Epithelial cell of prostate (primary cell): Measurements from ENCODE around the gene AGBL4.
"Not testable (repeated sequence)": the region's sequence is repeated elsewhere in the genome, so short reads cannot be mapped to it uniquely, and the experiment has no call there.

ENCODE experiments used
- DNase-seq: peaks from one replicate; pipeline ENCODE4 v3.0.0-alpha.2; 2011; ENCODE audit warnings: low read depth, low spot score
- H3K27ac ChIP-seq: fragments of 450-650 bp; 2 replicates; pipeline ENCODE4 v1.5.1; 2017; ENCODE audit warnings: mild to moderate bottlenecking

Gene AGBL4

DNA sequence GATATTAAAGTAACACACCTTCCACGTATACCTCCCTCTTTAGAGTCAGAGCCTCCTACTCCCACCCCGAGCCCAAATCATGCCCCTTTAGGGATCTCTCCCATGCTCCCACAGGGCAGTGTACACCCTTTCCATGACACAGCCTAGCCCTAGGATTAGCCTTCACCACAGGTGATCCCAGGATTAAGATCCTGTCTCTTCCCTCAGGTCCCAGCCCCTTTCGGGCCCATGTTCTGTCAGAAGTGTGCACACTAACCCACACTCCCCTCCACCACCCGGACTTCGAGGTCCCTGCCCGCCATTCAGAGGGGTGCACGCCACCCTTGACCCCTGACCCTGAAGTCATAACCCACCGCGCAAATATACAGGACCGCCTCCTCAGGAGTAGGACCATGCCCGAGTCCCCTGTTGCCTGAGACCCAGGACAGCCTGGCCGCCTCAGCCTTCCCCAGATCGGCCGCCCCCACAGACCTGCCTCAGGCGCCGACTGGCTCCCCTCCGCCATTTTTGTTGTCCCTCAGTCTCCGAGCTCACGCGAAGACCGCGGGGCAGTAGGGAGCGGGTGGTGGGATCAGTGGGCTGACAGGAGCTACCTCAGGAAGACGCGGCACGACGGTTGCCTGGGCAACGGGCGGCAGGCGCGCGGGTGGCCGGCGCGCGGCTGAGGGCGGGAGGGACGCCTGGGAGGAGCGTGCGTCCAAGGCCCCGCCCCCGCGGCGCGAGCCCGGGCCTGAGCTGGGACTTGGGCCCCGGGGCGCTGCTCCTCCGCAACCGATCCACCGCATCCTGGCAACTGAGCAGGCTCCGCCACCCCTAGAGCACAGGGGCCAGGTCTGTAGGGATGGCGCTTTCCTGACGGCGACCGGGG is at the start of gene AGBL4:
Gene AGBL4, minus strand, starts transcription at position 663 of the 868 bp plus-strand sequence.
- DNase-seq = no peak
- no peak within 1 kb of the TSS for H3K27ac ChIP-seq

DNA sequence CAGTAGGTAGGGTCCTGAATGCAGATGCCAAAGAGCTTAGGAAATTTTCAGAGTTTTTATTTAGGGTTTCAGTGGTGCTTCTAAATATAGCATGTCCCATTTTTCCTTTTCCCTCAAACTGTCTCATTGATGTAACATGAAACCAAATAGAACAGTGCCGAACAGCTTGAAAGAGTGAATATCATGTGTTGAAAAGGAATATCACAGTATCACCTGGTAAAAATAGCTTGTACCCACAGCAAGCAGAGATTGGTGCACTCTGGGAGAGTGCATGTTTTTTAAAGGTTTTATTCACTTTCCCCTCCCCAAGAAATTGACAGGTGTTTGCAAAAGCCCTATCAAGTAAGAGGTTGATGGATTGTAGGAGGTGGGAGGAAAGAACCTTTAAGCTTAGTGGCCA is 43.1 kb upstream of the AGBL4 start:
- H3K27ac ChIP-seq = no peak overlapping the region
- DNase-seq = no peak

DNA sequence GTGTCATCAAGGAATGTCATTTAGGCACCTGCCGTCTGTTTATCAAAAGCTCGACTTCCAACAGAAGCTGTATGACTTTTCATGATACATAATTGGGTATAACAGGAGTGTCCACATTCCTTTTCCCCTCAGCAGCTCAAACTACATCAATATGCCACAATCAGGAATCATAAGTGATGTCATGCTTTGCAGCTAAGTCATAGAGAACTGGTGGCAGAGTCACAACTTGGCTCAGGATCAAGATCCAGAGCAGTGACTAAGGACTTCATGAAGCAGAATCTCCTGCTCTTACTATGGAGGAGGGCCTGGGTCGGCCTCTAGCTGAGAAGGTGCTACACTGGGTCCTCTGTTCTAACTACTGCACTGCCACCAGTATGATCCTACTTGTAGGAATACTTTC is 36.5 kb upstream of the AGBL4 start:
- no peak overlapping the region for H3K27ac ChIP-seq
- peak; percentile 29 for DNase-seq

DNA sequence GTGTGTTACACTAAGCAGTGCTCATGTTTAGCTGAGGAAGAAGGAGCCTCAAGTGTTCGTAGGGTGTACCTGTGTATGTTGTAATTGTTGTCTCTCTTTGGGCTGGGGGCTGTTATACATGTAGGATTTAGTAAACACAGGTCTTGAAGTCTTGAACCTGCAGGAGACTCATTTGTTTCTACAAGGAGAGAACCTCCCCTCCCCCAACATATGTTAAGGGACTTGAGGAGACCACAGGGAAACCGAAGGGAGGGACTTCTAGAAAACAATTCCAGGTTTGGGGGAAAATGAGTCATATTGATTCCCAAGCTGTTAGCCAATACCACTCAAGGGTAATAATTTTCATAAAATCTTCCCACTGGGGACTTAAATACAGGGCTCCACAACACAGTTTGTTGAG is 25.0 kb upstream of the AGBL4 start:
- DNase-seq = no peak
- H3K27ac ChIP-seq = no peak overlapping the region

DNA sequence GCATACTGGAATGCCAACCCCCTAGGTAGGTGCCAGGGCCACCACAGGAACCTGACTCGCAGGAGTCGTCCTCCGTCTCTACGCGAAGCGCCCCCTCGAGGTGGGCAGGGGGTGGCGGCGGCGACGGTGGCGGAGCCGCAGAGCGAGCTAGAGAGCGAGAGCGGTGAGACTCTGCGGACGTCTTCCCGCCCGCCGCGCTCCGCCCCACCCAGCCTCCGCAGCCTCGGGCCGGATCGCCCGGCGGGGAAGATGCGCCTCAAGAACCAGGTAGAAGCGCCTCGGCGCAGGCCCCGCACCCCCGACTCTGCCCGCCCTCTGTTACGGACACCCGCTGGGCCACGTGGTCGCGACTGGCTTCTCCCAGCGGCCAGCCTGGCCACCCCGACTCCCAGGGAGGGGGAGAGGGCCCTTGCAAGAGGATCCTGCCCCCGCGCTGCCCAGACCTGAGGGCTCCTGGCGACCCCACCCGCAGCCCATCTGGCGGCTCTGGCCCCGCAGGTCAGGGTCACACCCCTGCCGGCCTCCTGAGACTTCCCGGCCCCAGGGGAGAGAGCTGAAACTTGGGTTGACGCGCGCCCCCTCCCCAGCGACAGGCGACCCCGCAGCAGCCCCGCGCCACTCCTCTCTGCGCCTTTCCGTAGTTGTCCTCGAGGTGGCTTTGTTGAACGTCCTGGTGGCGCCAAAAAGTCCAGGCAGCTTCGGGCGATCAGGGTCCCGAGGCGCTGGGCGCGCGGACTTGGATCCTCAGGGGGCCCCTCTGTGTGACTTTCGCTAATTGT is 24.4 kb upstream of the AGBL4 start:
- no peak for DNase-seq
- no peak overlapping the region for H3K27ac ChIP-seq

DNA sequence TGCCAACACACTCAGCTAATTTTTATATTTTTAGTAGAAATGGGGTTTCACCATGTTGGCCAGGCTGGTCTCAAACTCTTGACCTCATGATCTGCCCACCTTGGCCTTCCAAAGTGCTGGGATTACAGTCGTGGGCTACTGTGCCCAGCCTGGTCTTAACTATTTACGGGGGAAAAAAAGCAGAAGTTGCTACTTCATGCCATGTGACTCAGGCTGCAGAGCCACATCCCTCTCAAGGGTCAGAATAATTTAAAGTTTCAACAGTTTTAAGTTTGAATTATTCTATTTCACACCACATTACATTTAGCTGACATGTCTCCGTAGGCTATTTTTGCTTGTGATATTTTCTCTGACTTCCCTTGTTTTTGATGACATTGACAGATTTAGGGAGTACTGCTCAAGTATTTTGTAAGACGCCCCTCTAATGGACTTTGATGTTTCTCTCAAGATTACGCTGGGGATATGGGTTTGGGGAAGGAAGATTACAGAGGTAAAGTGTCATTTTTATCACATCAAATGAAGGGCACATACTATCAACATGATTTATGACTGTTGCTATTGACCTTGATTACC is 14.6 kb upstream of the AGBL4 start:
- no peak overlapping the region for H3K27ac ChIP-seq
- no peak for DNase-seq

DNA sequence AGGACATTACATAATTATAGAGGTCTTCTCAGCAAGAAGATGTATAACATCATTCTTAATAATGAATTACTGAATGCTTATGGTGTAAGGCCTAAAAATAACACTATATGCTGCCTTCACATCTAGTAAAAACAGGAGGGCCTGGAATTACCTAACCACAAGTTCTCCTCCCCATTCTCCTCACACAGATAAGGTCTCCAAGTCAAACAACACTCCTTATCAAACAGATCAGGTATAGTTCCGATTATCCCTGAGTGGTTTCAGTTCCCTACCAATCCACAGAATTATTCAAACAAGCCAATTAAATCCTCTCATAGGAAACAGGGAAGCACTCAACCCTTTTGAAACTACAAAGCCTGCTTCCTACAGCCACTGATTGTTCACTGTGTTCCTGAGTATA is 4.0 kb upstream of the AGBL4 start:
- no peak for DNase-seq

DNA sequence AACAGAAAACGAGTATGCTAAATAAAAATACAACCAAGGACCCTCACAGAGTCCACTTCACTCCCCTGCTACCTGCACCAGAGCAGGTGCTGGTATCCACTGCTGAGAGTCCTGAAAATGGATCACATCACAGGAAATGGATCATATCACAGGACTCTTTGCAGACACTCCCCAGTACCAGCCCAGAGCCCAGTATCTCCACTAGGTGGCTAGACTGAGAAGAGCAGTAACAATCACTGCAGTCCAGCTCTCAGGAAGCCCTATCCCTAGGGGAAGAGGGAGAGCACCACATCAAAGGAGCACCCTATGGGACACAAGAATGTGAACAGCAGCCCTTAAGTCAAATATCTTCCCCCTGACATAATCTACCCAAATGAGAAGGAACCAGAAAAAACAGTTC is 28.0 kb downstream of the AGBL4 start:
- H3K27ac ChIP-seq = no peak overlapping the region
- no peak for DNase-seq

More for the DNA sequence above, 4.0 kb upstream of the AGBL4 start:
- no peak overlapping the region for H3K27ac ChIP-seq

DNA sequence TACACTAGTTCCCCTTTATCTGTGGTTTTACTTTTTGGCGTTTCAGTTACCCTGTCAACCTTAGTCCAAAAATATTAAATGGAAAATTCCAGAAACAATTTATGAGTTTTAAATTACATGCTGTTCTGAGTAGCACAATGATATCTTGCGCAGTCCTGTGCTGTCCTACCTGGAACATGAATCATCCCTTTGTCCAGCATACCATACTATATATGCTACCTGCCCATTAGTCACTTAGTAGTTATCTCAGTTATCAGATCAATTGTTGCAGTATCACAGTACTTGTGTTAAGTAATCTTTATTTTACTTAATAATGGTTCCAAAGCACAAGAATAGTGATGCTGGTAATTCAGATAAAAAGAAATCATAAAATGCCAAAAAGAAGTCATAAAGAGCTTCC is 52.7 kb downstream of the AGBL4 start:
- DNase-seq = peak; percentile 10

DNA sequence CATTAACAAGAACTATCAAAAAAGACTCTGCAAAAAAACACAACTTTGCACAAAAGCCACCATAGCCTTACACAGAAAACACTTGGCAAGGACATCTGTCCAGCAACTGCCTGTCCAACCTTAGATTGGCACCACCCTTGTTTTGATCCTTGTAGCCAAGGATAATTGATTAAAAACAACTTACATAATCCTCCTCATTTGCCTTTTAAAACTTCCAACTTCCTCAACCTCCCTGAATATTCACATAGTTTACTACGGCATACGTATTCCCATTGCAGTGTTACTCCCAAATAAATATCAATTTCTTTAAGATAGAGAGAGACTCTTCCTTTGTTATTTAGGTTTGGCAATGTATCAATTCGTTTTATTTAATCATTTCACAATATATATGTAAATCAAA is 72.4 kb downstream of the AGBL4 start:
- no peak overlapping the region for H3K27ac ChIP-seq
- no peak for DNase-seq

More for the DNA sequence above, 52.7 kb downstream of the AGBL4 start:
- H3K27ac ChIP-seq = no peak overlapping the region

DNA sequence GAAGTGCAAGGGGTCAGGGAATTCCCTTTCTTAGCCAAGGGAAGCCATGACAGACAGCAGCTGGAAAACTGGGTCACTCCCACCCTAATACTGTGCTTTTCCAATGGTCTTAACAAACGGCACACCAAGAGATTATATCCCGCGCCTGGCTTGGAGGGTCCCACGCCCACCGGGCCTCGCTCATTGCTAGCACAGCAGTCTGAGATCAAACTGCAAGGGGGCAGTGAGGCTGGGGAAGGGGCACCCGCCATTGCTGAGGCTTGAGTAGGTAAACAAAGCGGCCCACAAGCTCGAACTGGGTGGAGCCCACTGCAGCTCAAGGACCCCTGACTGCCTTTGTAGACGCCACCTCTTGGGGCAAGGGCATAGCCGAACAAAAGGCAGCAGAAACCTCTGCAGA is 108.5 kb downstream of the AGBL4 start:
- not testable (repeated sequence) for DNase-seq, H3K27ac ChIP-seq

DNA sequence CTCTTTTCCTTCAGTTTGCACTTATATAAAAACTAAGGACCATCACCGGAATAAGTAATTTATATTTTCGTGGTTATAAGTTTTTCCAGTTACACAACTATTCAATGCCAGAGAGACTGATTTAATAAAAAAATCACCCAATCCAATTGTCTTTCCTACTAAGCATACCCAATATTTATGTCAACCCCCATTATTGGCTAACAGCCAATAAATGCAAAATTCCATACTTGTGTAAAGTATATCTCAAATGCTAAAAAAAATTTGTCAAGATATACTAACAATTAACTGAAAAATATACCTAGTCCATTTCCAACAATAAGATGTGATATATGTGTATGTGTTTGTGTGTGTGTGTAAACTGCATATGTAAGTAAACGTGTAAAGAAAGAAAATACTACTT is 117.4 kb downstream of the AGBL4 start:
- DNase-seq = no peak
- no peak overlapping the region for H3K27ac ChIP-seq

DNA sequence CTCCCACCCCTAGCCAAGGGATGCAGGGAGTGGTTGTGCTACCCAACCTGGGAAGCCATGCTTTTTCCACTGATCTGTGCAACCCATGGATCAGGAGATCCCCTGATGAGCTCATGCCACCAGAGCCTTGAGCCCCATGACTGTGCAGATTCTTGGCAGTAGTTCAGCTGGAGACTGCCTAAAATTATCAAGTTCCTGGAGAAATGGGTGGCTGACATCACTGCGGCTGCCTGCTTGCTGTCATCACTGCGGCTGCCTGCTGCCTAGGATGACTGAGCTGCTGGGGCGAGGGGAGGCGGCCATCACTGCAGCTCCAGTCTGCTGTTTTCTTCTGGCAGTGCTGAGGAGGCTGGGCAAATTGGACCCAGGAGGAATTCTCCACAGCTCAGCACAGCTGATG is 159.2 kb downstream of the AGBL4 start:
- H3K27ac ChIP-seq = no peak overlapping the region
- no peak for DNase-seq

DNA sequence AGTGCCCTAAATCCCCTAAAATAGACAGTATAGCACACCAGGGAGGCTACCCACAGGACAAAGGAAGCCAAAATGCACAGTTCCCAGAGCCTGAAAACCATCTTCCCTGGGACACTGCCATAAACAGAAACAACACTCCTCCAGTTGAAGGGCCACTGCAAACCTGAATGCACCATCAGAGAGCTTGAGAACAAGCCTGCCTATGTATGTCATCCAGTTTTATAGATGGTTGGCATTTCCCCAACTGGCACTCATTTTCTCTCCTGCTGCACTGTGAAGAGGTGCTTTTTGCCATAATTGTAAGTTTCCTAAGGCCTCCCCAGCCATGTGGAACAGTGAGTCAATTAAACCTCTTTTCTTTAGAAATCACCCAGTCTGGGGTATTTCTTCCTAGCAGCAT is 169.0 kb downstream of the AGBL4 start:
- DNase-seq = no peak
- no peak overlapping the region for H3K27ac ChIP-seq

DNA sequence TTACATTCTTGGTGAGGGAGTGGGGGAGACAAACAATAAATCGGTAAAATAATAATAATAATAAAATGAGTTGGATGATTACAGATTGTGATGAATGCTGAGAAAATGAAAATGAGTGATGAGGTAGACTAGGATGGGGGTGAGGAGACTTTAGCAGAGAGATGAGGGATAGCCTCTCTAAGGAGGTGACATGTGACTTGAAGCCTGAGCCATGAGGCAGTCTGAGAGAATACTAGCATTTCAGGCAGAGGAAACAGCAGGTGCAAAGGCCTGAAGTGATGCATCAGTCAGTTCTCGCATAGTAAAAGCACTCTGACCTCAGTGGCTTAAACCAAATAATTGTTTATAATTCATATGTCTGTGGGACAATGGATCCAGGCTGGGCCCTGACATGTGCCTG is 181.2 kb downstream of the AGBL4 start:
- no peak overlapping the region for H3K27ac ChIP-seq
- DNase-seq = no peak

DNA sequence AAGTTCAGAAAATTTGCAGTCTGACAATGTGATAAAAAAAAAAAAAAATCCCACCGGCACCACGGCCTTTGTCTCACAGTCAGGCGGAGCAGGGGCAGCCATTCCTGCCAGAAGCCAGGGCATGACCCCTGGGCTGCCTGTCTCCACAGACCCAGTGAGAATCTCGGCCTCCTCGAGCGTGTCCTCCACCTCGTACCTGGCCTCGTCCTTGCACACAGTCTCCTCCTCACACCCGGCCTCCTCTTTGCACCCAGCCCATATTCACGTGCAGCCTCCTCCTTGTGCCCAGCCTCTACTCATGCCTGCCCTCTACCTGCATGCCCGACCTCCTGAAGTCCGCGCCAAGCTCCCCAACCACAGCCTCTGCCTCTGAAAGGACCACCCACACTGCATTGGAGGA is 182.0 kb downstream of the AGBL4 start:
- DNase-seq = no peak
- H3K27ac ChIP-seq = no peak overlapping the region

DNA sequence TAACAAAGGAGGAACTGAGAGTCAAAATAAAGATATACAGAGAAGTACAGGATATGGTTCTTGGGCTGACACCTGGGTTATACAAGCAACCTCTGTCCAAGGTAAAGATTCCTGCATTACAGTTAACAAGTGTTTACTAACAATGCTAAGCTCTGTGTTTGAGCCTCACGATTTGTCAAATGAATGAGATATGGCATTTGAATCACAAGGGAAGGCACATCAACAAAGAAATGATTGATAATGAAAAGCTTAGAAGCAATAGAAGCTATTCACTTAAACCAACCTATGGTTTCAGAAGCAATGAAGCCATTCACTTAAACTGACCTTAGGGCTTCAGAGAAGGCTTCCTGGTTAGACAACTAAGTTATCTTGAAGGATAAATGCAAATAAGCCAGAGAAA is 199.5 kb downstream of the AGBL4 start:
- no peak for DNase-seq
- no peak overlapping the region for H3K27ac ChIP-seq

DNA sequence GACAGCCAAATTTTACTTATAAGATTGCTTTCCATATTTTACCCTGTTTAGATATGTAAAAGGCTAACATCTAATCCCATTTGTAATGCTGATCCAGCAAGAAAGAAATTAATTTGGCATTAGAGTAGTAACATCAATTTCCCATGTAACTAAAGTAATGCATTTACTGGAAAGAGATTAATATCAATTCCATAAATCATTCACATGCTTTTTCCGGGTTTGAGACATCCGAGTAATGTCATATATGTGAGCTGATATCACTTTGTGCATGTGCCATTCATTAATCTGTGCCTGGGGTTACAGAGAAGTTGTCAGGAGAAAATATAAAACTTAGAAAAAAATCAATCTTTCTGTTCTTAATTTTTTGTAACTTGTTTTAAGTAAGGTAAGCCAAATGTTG is 206.1 kb downstream of the AGBL4 start:
- no peak overlapping the region for H3K27ac ChIP-seq
- no peak for DNase-seq

DNA sequence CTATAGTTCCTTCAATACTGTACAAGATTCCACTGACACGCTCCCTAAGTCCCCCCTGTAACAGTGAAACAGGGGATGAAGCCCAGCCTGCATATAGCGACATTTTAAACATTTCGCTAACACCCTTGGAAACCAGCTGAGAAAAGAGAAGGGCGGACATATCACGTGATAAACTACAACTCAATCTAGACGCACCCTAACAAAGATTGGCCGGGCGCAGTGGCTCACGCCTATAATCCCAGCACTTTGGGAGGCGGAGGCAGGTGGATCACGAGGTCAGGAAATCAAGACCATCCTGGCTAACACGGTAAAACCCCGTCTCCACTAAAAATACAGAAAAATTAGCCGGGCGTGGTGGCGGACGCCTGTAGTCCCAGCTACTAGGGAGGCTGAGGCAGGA is 236.7 kb downstream of the AGBL4 start:
- not testable (repeated sequence) for DNase-seq, H3K27ac ChIP-seq

DNA sequence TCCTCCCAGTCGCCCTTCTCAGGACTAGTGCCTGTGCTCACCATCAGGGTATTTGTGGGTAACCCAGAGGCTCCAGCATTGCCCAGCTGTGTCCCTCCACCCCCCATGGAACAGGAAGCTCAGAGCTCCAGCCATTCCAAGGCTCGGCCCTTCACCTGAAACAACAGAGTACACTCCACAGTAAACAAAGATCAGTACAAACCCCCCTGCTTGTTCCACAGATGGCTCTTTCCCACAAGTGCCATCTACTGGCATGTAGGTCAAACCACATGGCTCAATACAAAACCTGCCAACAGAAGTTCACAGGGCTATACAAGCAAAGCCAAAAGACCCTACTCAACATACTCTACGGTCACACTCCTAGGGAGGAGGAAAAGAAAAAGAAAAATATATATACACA is 258.7 kb downstream of the AGBL4 start:
- no peak overlapping the region for H3K27ac ChIP-seq
- no peak for DNase-seq

DNA sequence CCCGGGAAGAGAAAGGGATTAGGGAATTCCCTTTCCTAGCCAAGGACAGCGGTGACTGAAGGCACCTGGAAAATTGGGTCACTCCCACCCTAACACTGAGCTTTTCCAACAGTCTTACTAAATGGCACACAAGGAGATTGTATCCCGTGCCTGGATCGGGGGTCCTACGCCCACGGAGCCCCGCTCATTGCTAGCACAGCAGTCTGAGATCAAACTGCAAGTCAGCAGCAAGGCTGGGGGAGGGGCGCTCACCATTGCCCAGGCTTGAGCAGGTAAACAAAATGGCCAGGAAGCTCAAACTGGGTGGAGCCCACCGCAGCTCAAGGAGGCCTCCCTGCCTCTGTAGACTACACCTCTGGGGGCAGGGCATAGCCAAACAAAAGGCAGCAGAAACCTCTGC is 285.6 kb downstream of the AGBL4 start:
- not testable (repeated sequence) for DNase-seq, H3K27ac ChIP-seq
